Endometrium (tissue), 2 donors: ENCODE results near the gene CAMK2G.

Experiments used
- FAIRE-seq: peaks from 2 replicates; lab custom pipeline; 2012; peaks lifted over from hg19 to GRCh38; lab: Jason Lieb, UNC
- donor health status: control.
- donor health status: control.

Gene CAMK2G

GRCh38 chr10:73862011-73862410 is 12.3 kb downstream of the CAMK2G start:
- no peak for FAIRE-seq

GRCh38 chr10:73859784-73860491 is 14.4 kb downstream of the CAMK2G start:
- FAIRE-seq: no peak

- no peak for FAIRE-seq
Measured at GRCh38 chr10:73859428-73859783, 14.9 kb downstream of the CAMK2G start.

- no peak for FAIRE-seq
Measured at GRCh38 chr10:73858750-73859427, 15.5 kb downstream of the CAMK2G start.

- FAIRE-seq: no peak
Measured at GRCh38 chr10:73858013-73858708, 16.2 kb downstream of the CAMK2G start.

- FAIRE-seq: no peak
Measured at GRCh38 chr10:73857446-73857845, 16.9 kb downstream of the CAMK2G start.

GRCh38 chr10:73856261-73856660 is 18.1 kb downstream of the CAMK2G start:
- no peak for FAIRE-seq

- FAIRE-seq: no peak
Measured at GRCh38 chr10:73855413-73855812, 18.9 kb downstream of the CAMK2G start.

GRCh38 chr10:73854310-73854709 is 20.0 kb downstream of the CAMK2G start:
- FAIRE-seq: no peak

- no peak for FAIRE-seq
Measured at GRCh38 chr10:73853196-73853595, 21.2 kb downstream of the CAMK2G start.

- FAIRE-seq: no peak
Measured at GRCh38 chr10:73850863-73851461, 23.4 kb downstream of the CAMK2G start.

- FAIRE-seq: no peak
Measured at GRCh38 chr10:73850211-73850610, 24.1 kb downstream of the CAMK2G start.

- FAIRE-seq: no peak
Measured at GRCh38 chr10:73848821-73849489, 25.4 kb downstream of the CAMK2G start.

GRCh38 chr10:73847031-73847430 is 27.3 kb downstream of the CAMK2G start:
- FAIRE-seq: no peak

- no peak for FAIRE-seq
Measured at GRCh38 chr10:73843261-73843660, 31.1 kb downstream of the CAMK2G start.

GRCh38 chr10:73842349-73842748 is 32.0 kb downstream of the CAMK2G start:
- no peak for FAIRE-seq

GRCh38 chr10:73841526-73842285 is 32.6 kb downstream of the CAMK2G start:
- FAIRE-seq: no peak

GRCh38 chr10:73841061-73841421 is 33.3 kb downstream of the CAMK2G start:
- FAIRE-seq: no peak

- no peak for FAIRE-seq
Measured at GRCh38 chr10:73840403-73841060, 33.8 kb downstream of the CAMK2G start.

- no peak for FAIRE-seq
Measured at GRCh38 chr10:73840056-73840402, 34.3 kb downstream of the CAMK2G start.

GRCh38 chr10:73839276-73839966 is 34.9 kb downstream of the CAMK2G start:
- FAIRE-seq: no peak
